Keratinocyte (primary cell): ENCODE results near the gene FILIP1. TPM values are rescaled to one million over a fixed set of nuclear protein-coding genes. Genes with fewer than 3 reads are reported as not detected.

Source experiments
- DNase-seq: peaks from one replicate; pipeline ENCODE4 v3.0.0-alpha.2; 2011; ENCODE audit warnings: low read depth, missing footprints, low spot score
- FAIRE-seq: peaks from 2 replicates; lab custom pipeline; 2011; peaks lifted over from hg19 to GRCh38; lab: Jason Lieb, UNC
- H2AFZ ChIP-seq: 2 replicates; pipeline ENCODE4 v1.6.0; 2012; ENCODE audit warnings: low read length, control low read depth, inconsistent platforms; ENCODE audit not compliant: control insufficient read depth
- H3K27ac ChIP-seq: 2 replicates; pipeline ENCODE4 v1.5.1; 2011; ENCODE audit warnings: low read length; ENCODE audit not compliant: control insufficient read depth, insufficient read depth
- H3K27me3 ChIP-seq: 3 replicates; pipeline ENCODE4 v1.6.0; 2011; ENCODE audit warnings: low read length; ENCODE audit not compliant: control insufficient read depth, insufficient read depth; ENCODE audit errors: extremely low read depth
- H3K36me3 ChIP-seq, 2 experiments: 2 replicates in 1 of 2; 3 replicates in 1 of 2; pipeline ENCODE4 v1.5.1; 2011; ENCODE audit warnings: low read length in 2 of 2, mild to moderate bottlenecking in 1 of 2; ENCODE audit not compliant: control insufficient read depth in 2 of 2, insufficient read depth in 2 of 2; ENCODE audit errors: extremely low read depth in 1 of 2
- H3K4me1 ChIP-seq: 3 replicates; pipeline ENCODE4 v1.5.1; 2011; ENCODE audit warnings: low read length; ENCODE audit not compliant: control insufficient read depth, insufficient read depth; ENCODE audit errors: extremely low read depth
- H3K4me2 ChIP-seq: 3 replicates; pipeline ENCODE4 v1.6.0; 2011; ENCODE audit warnings: low read depth, low read length; ENCODE audit not compliant: control insufficient read depth, insufficient read depth; ENCODE audit errors: extremely low read depth
- H3K4me3 ChIP-seq, 3 experiments: fragments of 200-600 bp in 1 of 3; sonication (generic) in 1 of 3; 2 replicates in 2 of 3; 3 replicates in 1 of 3; pipeline ENCODE4 v1.5.1; 2011 to 2016; ENCODE audit warnings: low read length in 3 of 3, mild to moderate bottlenecking in 3 of 3, control low read depth in 2 of 3, inconsistent platforms in 1 of 3, low read depth in 1 of 3, mixed read lengths in 1 of 3, mixed run types in 1 of 3, moderate library complexity in 1 of 3; ENCODE audit not compliant: control insufficient read depth in 2 of 3, insufficient read depth in 2 of 3; ENCODE audit errors: extremely low read depth in 1 of 3
- H3K79me2 ChIP-seq: 2 replicates; pipeline ENCODE4 v1.6.0; 2012; ENCODE audit warnings: low read length; ENCODE audit not compliant: control insufficient read depth, insufficient read depth
- H3K9ac ChIP-seq: 3 replicates; pipeline ENCODE4 v1.6.0; 2011; ENCODE audit warnings: low read length; ENCODE audit not compliant: control insufficient read depth, insufficient read depth; ENCODE audit errors: extremely low read depth
- H3K9me1 ChIP-seq: 3 replicates; pipeline ENCODE4 v1.6.0; 2011; ENCODE audit warnings: low read length; ENCODE audit not compliant: control insufficient read depth, insufficient read depth; ENCODE audit errors: extremely low read depth
- H3K9me3 ChIP-seq: 2 replicates; pipeline ENCODE4 v1.5.1; 2012; ENCODE audit warnings: low read depth, low read length; ENCODE audit not compliant: control insufficient read depth
- H4K20me1 ChIP-seq: 3 replicates; pipeline ENCODE4 v1.6.0; 2011; ENCODE audit warnings: low read length; ENCODE audit not compliant: control insufficient read depth, insufficient read depth; ENCODE audit errors: extremely low read depth
- CTCF ChIP-seq, 3 experiments: IDR thresholded peaks in 1 of 3; conservative IDR thresholded peaks in 1 of 3; optimal IDR thresholded peaks in 1 of 3; 2 replicates in 2 of 3; 3 replicates in 1 of 3; pipeline versions ENCODE3 to v1.5.1; 2011; ENCODE audit warnings: low read length in 3 of 3, mild to moderate bottlenecking in 3 of 3, moderate library complexity in 2 of 3, control low read depth in 1 of 3, inconsistent platforms in 1 of 3; ENCODE audit not compliant: insufficient read depth in 2 of 3; ENCODE audit errors: extremely low read depth in 1 of 3
- EZH2 ChIP-seq: IDR thresholded peaks from one replicate; pipeline ENCODE4 v1.6.1; 2012; ENCODE audit warnings: inconsistent platforms, mild to moderate bottlenecking, low read length, moderate library complexity
- dilution Hi-C: fragments of 300-500 bp; cut with MboI; formaldehyde crosslinking; loops from one replicate; pipeline ENCODE4 v1.7.0; 2020; ENCODE audit warnings: low sequenced_read_pairs; ENCODE audit not compliant: extremely low pct_ligation_motif_present
- polyA plus RNA-seq, 5 experiments: library from polyadenylated mRNA; depleted of rRNA in 3 of 5; stranded (reverse) in 3 of 5; stranded (forward) in 1 of 5; unstranded in 1 of 5; fragments of >200 nt; gene quantifications; 1 replicate in 1 of 5; 2 replicates in 3 of 5; 3 replicates in 1 of 5; pipeline versions ENCODE4 v1.2.1 to v1.2.3, GENCODE V29; 2011 to 2012; ENCODE audit warnings: missing spikeins in 2 of 5, low read depth in 1 of 5, low replicate concordance in 1 of 5

FILIP1 gene
- polyA plus RNA-seq, 1 donor (not counting 4 experiments of a cell fraction or from before 2014, with no cell fraction given): 0.01 TPM

GRCh38 chr6:75516757-75517156 lies 23.2 kb upstream of the FILIP1 start:
- Histone ChIP-seq H3K9me3 (no peaks in the 10 kb centered on the region), H3K27ac (no peak overlapping the region), H2AFZ (no peak overlapping the region), H3K4me1 (no peaks in the 10 kb centered on the region), H3K4me2 (no peak overlapping the region), H4K20me1 (no peaks in the 10 kb centered on the region), H3K9me1 (no peaks in the 10 kb centered on the region), H3K79me2 (no peaks in the 10 kb centered on the region), H3K27me3 (no peaks in the 10 kb centered on the region), H3K9ac (no peak overlapping the region), H3K4me3 (no peak overlapping the region), H3K36me3 (no peaks in the 10 kb centered on the region)
- FAIRE-seq (no peak), DNase-seq (no peak)
- no peak for TF ChIP-seq CTCF (optimal IDR thresholded peaks at IDR 0.05 in 1 of 3, IDR thresholded peaks at IDR 0.05 in 1 of 3, conservative IDR thresholded peaks at IDR 0.05 in 1 of 3; ENCODE audit: extremely low read depth in 1 of 3, insufficient read depth in 2 of 3, low read length in 3 of 3)
- TF ChIP-seq EZH2: no peak
- dilution Hi-C loops: no loop called here

GRCh38 chr6:75512591-75512990 lies 19.0 kb upstream of the FILIP1 start:
- H3K4me3 ChIP-seq: no peak overlapping the region
- no peak overlapping the region for H3K27ac ChIP-seq
- no peak overlapping the region for H2AFZ ChIP-seq
- no peaks in the 10 kb centered on the region for H3K9me3 ChIP-seq
- dilution Hi-C loops: no loop called here
- DNase-seq (no peak), FAIRE-seq (no peak)
- H3K27me3 ChIP-seq: no peaks in the 10 kb centered on the region
- no peaks in the 10 kb centered on the region for H4K20me1 ChIP-seq
- H3K9ac ChIP-seq: no peak overlapping the region
- no peaks in the 10 kb centered on the region for H3K9me1 ChIP-seq
- H3K36me3 ChIP-seq: no peaks in the 10 kb centered on the region
- no peaks in the 10 kb centered on the region for H3K79me2 ChIP-seq
- TF ChIP-seq EZH2: no peak
- no peak for TF ChIP-seq CTCF (optimal IDR thresholded peaks at IDR 0.05 in 1 of 3, IDR thresholded peaks at IDR 0.05 in 1 of 3, conservative IDR thresholded peaks at IDR 0.05 in 1 of 3; ENCODE audit: extremely low read depth in 1 of 3, insufficient read depth in 2 of 3, low read length in 3 of 3)
- no peak overlapping the region for H3K4me2 ChIP-seq
- no peaks in the 10 kb centered on the region for H3K4me1 ChIP-seq
